ENCODE data around the gene TBPL1. TPM values are rescaled to one million over a fixed set of nuclear protein-coding genes. Genes with fewer than 3 reads are reported as not detected.
A peak's percentile ranks its signal among the peaks of the same experiment; 100 is the strongest.

Gene TBPL1
- total RNA-seq, 1 donor, result 14.1 TPM

- Histone ChIP-seq H3K4me2 (ENCODE audit: insufficient read depth, low read length) (no peak overlapping the region), H3K27me3 (ENCODE audit: insufficient read depth, low read length) (no peaks in the 10 kb centered on the region), H2AFZ (ENCODE audit: low read length) (no peak overlapping the region), H3K9me3 (ENCODE audit: low read depth, low read length) (no peaks in the 10 kb centered on the region), H3K4me1 (ENCODE audit: insufficient read depth, low read length) (peaks cover 3% of the 10 kb centered on the region), H3K36me3 (ENCODE audit: insufficient read depth, low read length) (no peaks in the 10 kb centered on the region), H4K20me1 (ENCODE audit: insufficient read depth, low read length) (no peaks in the 10 kb centered on the region), H3K4me3 (ENCODE audit: insufficient read depth, low read length) (no peak overlapping the region), H3K79me2 (ENCODE audit: insufficient read depth, low read length) (no peaks in the 10 kb centered on the region), H3K27ac (ENCODE audit: low read depth, low read length) (no peak overlapping the region)
- TF ChIP-seq, protein P1, sequence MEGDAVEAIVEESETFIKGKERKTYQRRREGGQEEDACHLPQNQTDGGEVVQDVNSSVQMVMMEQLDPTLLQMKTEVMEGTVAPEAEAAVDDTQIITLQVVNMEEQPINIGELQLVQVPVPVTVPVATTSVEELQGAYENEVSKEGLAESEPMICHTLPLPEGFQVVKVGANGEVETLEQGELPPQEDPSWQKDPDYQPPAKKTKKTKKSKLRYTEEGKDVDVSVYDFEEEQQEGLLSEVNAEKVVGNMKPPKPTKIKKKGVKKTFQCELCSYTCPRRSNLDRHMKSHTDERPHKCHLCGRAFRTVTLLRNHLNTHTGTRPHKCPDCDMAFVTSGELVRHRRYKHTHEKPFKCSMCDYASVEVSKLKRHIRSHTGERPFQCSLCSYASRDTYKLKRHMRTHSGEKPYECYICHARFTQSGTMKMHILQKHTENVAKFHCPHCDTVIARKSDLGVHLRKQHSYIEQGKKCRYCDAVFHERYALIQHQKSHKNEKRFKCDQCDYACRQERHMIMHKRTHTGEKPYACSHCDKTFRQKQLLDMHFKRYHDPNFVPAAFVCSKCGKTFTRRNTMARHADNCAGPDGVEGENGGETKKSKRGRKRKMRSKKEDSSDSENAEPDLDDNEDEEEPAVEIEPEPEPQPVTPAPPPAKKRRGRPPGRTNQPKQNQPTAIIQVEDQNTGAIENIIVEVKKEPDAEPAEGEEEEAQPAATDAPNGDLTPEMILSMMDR (IDR thresholded peaks at IDR 0.05; ENCODE audit: extremely low read depth, low read depth, low read length), result no peak
- DNase-seq (ENCODE audit: insufficient read length, low spot score, missing footprints), result no peak
Measured at GRCh38 chr6:133917781-133918180, 35.2 kb upstream of the TBPL1 start.

DNA sequence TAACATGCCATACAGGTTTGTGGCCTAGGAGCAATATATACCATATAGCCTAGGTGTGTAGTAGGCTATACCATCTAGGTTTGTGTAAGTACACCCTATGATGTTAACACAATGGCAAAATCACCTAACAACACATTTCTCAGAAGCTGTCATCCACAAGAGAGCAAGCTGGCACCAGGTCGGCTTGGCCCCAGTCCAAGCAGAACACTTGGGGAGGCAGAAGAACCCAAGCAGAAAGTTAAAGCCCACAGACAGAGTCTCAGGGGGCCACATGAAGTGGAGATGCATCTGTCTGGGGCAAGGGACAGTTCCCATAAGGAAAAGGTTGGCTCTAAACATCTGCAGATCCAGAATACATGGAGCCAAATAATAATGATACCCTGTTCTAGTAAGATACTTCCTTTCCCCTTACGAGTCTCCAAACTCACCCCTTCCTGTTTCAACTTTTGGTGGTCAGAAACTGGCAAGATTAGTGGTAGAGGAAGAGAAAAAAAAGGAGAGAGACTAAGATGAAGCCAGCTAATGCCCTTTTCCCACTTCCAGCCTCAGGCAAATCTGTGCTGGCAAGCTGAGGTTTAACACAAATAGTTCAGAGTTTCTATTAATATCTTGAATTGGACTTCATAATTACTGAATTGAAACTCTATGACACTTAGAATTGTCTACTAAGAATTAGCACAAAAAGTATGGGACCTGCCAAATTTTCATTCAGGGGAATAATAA is 34.7 kb upstream of the TBPL1 start:
- Histone ChIP-seq H3K79me2 (ENCODE audit: insufficient read depth, low read length) (no peaks in the 10 kb centered on the region), H3K27me3 (ENCODE audit: insufficient read depth, low read length) (no peaks in the 10 kb centered on the region), H3K4me2 (ENCODE audit: insufficient read depth, low read length) (no peak overlapping the region), H3K9me3 (ENCODE audit: low read depth, low read length) (no peaks in the 10 kb centered on the region), H2AFZ (ENCODE audit: low read length) (no peak overlapping the region), H3K36me3 (ENCODE audit: insufficient read depth, low read length) (no peaks in the 10 kb centered on the region), H3K4me3 (ENCODE audit: insufficient read depth, low read length) (no peak overlapping the region), H3K4me1 (ENCODE audit: insufficient read depth, low read length) (peaks cover 3% of the 10 kb centered on the region), H4K20me1 (ENCODE audit: insufficient read depth, low read length) (no peaks in the 10 kb centered on the region), H3K27ac (ENCODE audit: low read depth, low read length) (no peak overlapping the region)
- TF ChIP-seq, protein P1 (IDR thresholded peaks at IDR 0.05; ENCODE audit: extremely low read depth, low read depth, low read length), result no peak
- no peak for DNase-seq (ENCODE audit: insufficient read length, low spot score, missing footprints)

DNA sequence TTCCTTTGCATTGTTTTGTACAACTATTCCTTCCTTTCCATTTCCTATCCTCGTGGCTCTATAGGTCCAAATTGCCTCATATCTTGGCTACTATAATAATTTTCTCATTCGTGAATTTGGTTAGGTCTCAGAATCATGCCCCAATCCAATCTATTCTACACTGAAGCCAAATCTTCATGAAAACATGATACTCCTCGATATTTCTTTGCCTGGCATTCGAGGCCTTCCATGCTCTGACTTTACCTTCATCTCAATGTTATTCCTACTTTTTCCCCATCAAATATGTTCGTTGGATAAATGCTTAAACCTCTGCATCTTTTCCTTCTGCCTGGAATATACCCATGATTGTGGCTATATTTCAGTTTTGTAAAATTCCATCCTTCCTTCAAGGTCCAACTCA is 33.7 kb upstream of the TBPL1 start:
- Histone ChIP-seq H3K4me1 (ENCODE audit: insufficient read depth, low read length) (peaks cover 3% of the 10 kb centered on the region), H4K20me1 (ENCODE audit: insufficient read depth, low read length) (no peaks in the 10 kb centered on the region), H3K4me2 (ENCODE audit: insufficient read depth, low read length) (no peak overlapping the region), H3K27me3 (ENCODE audit: insufficient read depth, low read length) (no peaks in the 10 kb centered on the region), H3K27ac (ENCODE audit: low read depth, low read length) (no peak overlapping the region), H3K9me3 (ENCODE audit: low read depth, low read length) (no peaks in the 10 kb centered on the region), H2AFZ (ENCODE audit: low read length) (no peak overlapping the region), H3K4me3 (ENCODE audit: insufficient read depth, low read length) (no peak overlapping the region), H3K79me2 (ENCODE audit: insufficient read depth, low read length) (no peaks in the 10 kb centered on the region), H3K36me3 (ENCODE audit: insufficient read depth, low read length) (no peaks in the 10 kb centered on the region)
- no peak for DNase-seq (ENCODE audit: insufficient read length, low spot score, missing footprints)
- TF ChIP-seq, protein P1 (IDR thresholded peaks at IDR 0.05; ENCODE audit: extremely low read depth, low read depth, low read length), result no peak

DNA sequence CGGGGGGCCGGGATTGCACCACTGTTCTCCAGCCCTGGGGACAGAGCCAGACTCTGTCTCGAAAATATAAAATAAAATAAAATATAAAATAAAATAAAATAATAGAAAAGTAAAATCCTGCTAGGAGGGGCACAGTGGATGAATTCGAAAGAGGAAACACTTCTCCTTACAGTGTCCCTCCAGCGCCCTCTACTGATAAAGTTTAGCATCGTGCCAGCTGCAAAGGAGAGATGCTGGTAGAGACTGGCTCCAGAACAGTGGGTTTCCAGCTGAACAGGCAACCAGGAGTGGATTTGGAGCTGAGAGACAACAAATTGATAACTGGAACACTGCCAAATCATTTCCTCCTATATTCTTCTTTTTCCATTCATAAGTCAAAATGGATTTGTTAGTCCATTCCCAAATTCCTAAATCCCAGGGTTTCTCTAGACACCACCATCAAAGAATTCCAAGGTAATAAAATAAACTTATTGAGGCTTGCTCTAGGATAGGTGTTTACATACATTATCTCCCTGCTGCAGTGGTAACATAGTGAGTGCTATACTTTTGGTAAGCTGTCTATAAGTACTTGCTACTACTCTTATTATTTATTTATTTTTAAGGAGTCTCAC is 31.7 kb upstream of the TBPL1 start:
- DNase-seq (ENCODE audit: insufficient read length, low spot score, missing footprints), result peak; percentile 58
- Histone ChIP-seq H3K27ac (ENCODE audit: low read depth, low read length) (no peak overlapping the region), H4K20me1 (ENCODE audit: insufficient read depth, low read length) (no peaks in the 10 kb centered on the region), H3K79me2 (ENCODE audit: insufficient read depth, low read length) (no peaks in the 10 kb centered on the region), H3K9me3 (ENCODE audit: low read depth, low read length) (no peaks in the 10 kb centered on the region), H3K36me3 (ENCODE audit: insufficient read depth, low read length) (no peaks in the 10 kb centered on the region), H3K4me3 (ENCODE audit: insufficient read depth, low read length) (no peak overlapping the region), H3K4me2 (ENCODE audit: insufficient read depth, low read length) (no peak overlapping the region), H2AFZ (ENCODE audit: low read length) (no peak overlapping the region), H3K4me1 (ENCODE audit: insufficient read depth, low read length) (peaks cover 3% of the 10 kb centered on the region), H3K27me3 (ENCODE audit: insufficient read depth, low read length) (peaks cover 10% of the 10 kb centered on the region)
- TF ChIP-seq, protein P1 (IDR thresholded peaks at IDR 0.05; ENCODE audit: extremely low read depth, low read depth, low read length), result peak; percentile 81

Measured in osteoblast (primary cell).